ENCODE results near the gene HTN1. TPM values are rescaled to one million over a fixed set of nuclear protein-coding genes. Genes with fewer than 3 reads are reported as not detected.
"Not testable (repeated sequence)": the region's sequence is repeated elsewhere in the genome, so short reads cannot be mapped to it uniquely, and the experiment has no call there.

HTN1 gene
- total RNA-seq (not detected), polyA plus RNA-seq (not detected)

DNA sequence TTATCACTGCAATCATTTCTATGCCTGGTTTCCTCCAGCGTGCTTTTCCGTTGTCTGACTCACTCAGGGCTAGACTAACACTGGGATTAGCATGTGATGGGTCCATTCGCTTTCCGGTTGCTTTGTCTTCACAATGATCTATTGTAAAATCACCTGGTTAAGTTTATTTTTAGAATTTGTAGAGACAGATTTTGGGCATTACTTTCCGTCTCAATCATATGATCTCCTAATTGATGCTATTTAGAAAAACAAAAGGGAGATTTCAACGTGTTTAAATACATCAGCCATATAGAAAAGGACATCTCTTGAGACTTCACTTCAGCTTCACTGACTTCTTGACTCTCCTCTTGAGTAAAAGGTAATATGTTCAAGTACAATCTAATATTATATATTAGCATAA lies at the start of gene HTN1:
Gene HTN1, plus strand, starts transcription at position 301 of the 400 bp plus-strand sequence. CDS start 2,639 bp downstream, outside the sequence.
- POLR2A ChIA-PET; DNase-seq; H3K4me1 ChIP-seq (ENCODE audit: insufficient read depth, low read length); H3K4me1 Mint-ChIP-seq; H3K9me3 Mint-ChIP-seq; H3K9me3 ChIP-seq (ENCODE audit: low read length); CTCF ChIA-PET; H3K27me3 ChIP-seq (ENCODE audit: insufficient read depth, low read length, poor library complexity, severe bottlenecking); H3K27ac Mint-ChIP-seq; H3K36me3 Mint-ChIP-seq; H3K4me3 Mint-ChIP-seq; H3K27me3 Mint-ChIP-seq; H3K36me3 ChIP-seq (ENCODE audit: insufficient read depth, low read length); H3K27ac ChIP-seq (ENCODE audit: low read depth, low read length); H3K4me3 ChIP-seq (ENCODE audit: low read length): not testable (repeated sequence)

DNA sequence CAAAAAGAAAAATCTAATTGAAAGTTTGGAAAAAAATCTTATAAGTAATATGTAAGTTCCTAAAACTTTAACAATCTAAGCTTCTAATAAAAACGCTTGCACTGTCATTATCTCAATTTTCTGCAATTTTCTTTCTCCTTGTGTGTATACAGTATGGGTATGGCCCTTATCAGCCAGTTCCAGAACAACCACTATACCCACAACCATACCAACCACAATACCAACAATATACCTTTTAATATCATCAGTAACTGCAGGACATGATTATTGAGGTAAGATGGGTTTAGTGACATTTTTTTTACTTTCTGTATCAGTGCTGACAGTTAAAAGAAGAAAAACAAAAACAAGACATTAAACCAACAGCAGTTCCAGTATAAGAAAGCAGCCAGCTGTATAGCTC lies 49.5 kb upstream of the HTN1 start:
- Histone ChIP-seq H3K4me1 (ENCODE audit: insufficient read depth, low read length) (no peaks in the 10 kb centered on the region), H3K27me3 (ENCODE audit: insufficient read depth, low read length, poor library complexity, severe bottlenecking) (no peaks in the 10 kb centered on the region), H3K27ac (ENCODE audit: low read depth, low read length) (no peak overlapping the region), H3K36me3 (ENCODE audit: insufficient read depth, low read length) (no peaks in the 10 kb centered on the region), H3K9me3 (ENCODE audit: low read length) (no peaks in the 10 kb centered on the region), H3K4me3 (ENCODE audit: low read length) (no peak overlapping the region)
- ChIA-PET POLR2A (no interaction called here), CTCF (no interaction called here)
- DNase-seq, result no peak
- Mint-ChIP-seq H3K9me3 (peaks cover 0 to 4% (median 0%) of the 10 kb centered on the region in 5 donors), H3K36me3 (no peaks in the 10 kb centered on the region), H3K4me3 (no peak overlapping the region), H3K27ac (no peak overlapping the region), H3K4me1 (no peaks in the 10 kb centered on the region), H3K27me3 (no peaks in the 10 kb centered on the region)

DNA sequence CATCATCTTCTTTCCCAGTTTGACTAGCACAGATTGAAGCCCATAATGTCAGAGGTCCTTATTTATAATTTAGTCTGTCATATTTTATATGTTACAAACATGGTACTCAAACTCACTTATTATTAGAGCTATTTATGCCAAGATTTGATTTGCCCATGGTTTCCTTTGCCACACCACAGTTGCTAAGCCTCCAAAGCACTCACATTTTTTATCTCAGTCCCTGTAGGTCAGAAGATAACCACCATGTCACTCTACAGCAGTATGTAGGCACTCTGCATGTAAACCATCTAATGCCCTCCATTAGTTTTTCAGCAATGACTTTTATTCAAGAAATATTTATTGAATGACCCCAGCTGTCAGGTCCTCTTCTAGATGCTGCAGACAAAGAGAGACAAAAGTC lies 47.7 kb upstream of the HTN1 start:
- no peaks in the 10 kb centered on the region for H3K27me3 Mint-ChIP-seq
- H3K27ac Mint-ChIP-seq, result no peak overlapping the region
- DNase-seq, result no peak
- H3K27ac ChIP-seq (ENCODE audit: low read depth, low read length), result no peak overlapping the region
- H3K36me3 ChIP-seq (ENCODE audit: insufficient read depth, low read length), result no peaks in the 10 kb centered on the region
- no peaks in the 10 kb centered on the region for H3K9me3 ChIP-seq (ENCODE audit: low read length)
- no peaks in the 10 kb centered on the region for H3K27me3 ChIP-seq (ENCODE audit: insufficient read depth, low read length, poor library complexity, severe bottlenecking)
- CTCF ChIA-PET, result no interaction called here
- no peak overlapping the region for H3K4me3 Mint-ChIP-seq
- no peaks in the 10 kb centered on the region for H3K36me3 Mint-ChIP-seq
- H3K4me1 Mint-ChIP-seq, result no peaks in the 10 kb centered on the region
- no peak overlapping the region for H3K4me3 ChIP-seq (ENCODE audit: low read length)
- H3K9me3 Mint-ChIP-seq, result peaks cover 0 to 5% (median 2%) of the 10 kb centered on the region in 5 donors
- POLR2A ChIA-PET, result no interaction called here
- H3K4me1 ChIP-seq (ENCODE audit: insufficient read depth, low read length), result no peaks in the 10 kb centered on the region

- H3K4me3 Mint-ChIP-seq, result no peak overlapping the region
Observed at GRCh38 chr4:70008771-70009170, 41.5 kb upstream of the HTN1 start.

GRCh38 chr4:70019006-70019405 lies 31.2 kb upstream of the HTN1 start:
- CTCF ChIA-PET; H3K27ac ChIP-seq (ENCODE audit: low read depth, low read length); H3K27me3 Mint-ChIP-seq; H3K9me3 ChIP-seq (ENCODE audit: low read length); H3K4me3 ChIP-seq (ENCODE audit: low read length); DNase-seq; H3K4me1 Mint-ChIP-seq; POLR2A ChIA-PET; H3K4me1 ChIP-seq (ENCODE audit: insufficient read depth, low read length); H3K4me3 Mint-ChIP-seq; H3K9me3 Mint-ChIP-seq; H3K36me3 ChIP-seq (ENCODE audit: insufficient read depth, low read length); H3K27ac Mint-ChIP-seq; H3K27me3 ChIP-seq (ENCODE audit: insufficient read depth, low read length, poor library complexity, severe bottlenecking); H3K36me3 Mint-ChIP-seq: not testable (repeated sequence)

More at GRCh38 chr4:70008771-70009170, 41.5 kb upstream of the HTN1 start:
- ChIA-PET POLR2A (no interaction called here), CTCF (no interaction called here)
- no peaks in the 10 kb centered on the region for H3K4me1 Mint-ChIP-seq
- no peak overlapping the region for H3K27ac Mint-ChIP-seq
- H3K27me3 Mint-ChIP-seq, result no peaks in the 10 kb centered on the region
- H3K36me3 Mint-ChIP-seq, result no peaks in the 10 kb centered on the region
- Histone ChIP-seq H3K9me3 (ENCODE audit: low read length) (no peaks in the 10 kb centered on the region), H3K36me3 (ENCODE audit: insufficient read depth, low read length) (no peaks in the 10 kb centered on the region), H3K27me3 (ENCODE audit: insufficient read depth, low read length, poor library complexity, severe bottlenecking) (no peaks in the 10 kb centered on the region), H3K27ac (ENCODE audit: low read depth, low read length) (no peak overlapping the region), H3K4me1 (ENCODE audit: insufficient read depth, low read length) (no peaks in the 10 kb centered on the region), H3K4me3 (ENCODE audit: low read length) (no peak overlapping the region)
- DNase-seq, result no peak
- peaks cover 0 to 11% (median 5%) of the 10 kb centered on the region in 5 donors for H3K9me3 Mint-ChIP-seq

- Mint-ChIP-seq H3K36me3 (no peaks in the 10 kb centered on the region), H3K4me3 (no peak overlapping the region), H3K27me3 (no peaks in the 10 kb centered on the region), H3K4me1 (no peaks in the 10 kb centered on the region), H3K9me3 (peaks cover 0 to 6% (median 0%) of the 10 kb centered on the region in 5 donors), H3K27ac (no peak overlapping the region)
- no peaks in the 10 kb centered on the region for H3K36me3 ChIP-seq (ENCODE audit: insufficient read depth, low read length)
- H3K4me1 ChIP-seq (ENCODE audit: insufficient read depth, low read length), result no peaks in the 10 kb centered on the region
- POLR2A ChIA-PET, result no interaction called here
- H3K4me3 ChIP-seq (ENCODE audit: low read length), result no peak overlapping the region
- CTCF ChIA-PET, result no interaction called here
- no peak for DNase-seq
- H3K9me3 ChIP-seq (ENCODE audit: low read length), result no peaks in the 10 kb centered on the region
- H3K27ac ChIP-seq (ENCODE audit: low read depth, low read length), result no peak overlapping the region
- H3K27me3 ChIP-seq (ENCODE audit: insufficient read depth, low read length, poor library complexity, severe bottlenecking), result no peaks in the 10 kb centered on the region
Observed at GRCh38 chr4:70023218-70023617, 27.0 kb upstream of the HTN1 start.

- H3K4me3 Mint-ChIP-seq, result no peak overlapping the region
- no peak overlapping the region for H3K4me3 ChIP-seq (ENCODE audit: low read length)
- H3K9me3 ChIP-seq (ENCODE audit: low read length), result no peaks in the 10 kb centered on the region
- no peak overlapping the region for H3K27ac Mint-ChIP-seq
- no peak overlapping the region for H3K27ac ChIP-seq (ENCODE audit: low read depth, low read length)
- H3K9me3 Mint-ChIP-seq, result peaks cover 0 to 6% (median 0%) of the 10 kb centered on the region in 5 donors
- H3K4me1 ChIP-seq (ENCODE audit: insufficient read depth, low read length), result no peaks in the 10 kb centered on the region
- H3K27me3 ChIP-seq (ENCODE audit: insufficient read depth, low read length, poor library complexity, severe bottlenecking), result no peaks in the 10 kb centered on the region
- no peaks in the 10 kb centered on the region for H3K4me1 Mint-ChIP-seq
- ChIA-PET CTCF (no interaction called here), POLR2A (no interaction called here)
- no peaks in the 10 kb centered on the region for H3K36me3 ChIP-seq (ENCODE audit: insufficient read depth, low read length)
- no peak for DNase-seq
- H3K27me3 Mint-ChIP-seq, result no peaks in the 10 kb centered on the region
- no peaks in the 10 kb centered on the region for H3K36me3 Mint-ChIP-seq
Observed at GRCh38 chr4:70027011-70027410, 23.2 kb upstream of the HTN1 start.

GRCh38 chr4:70028159-70028558 lies 22.1 kb upstream of the HTN1 start, which contains the start of gene HTN3:
HTN3 (plus strand) TSS chr4:70028459; CDS start chr4:70030741, 2,282 bp downstream.
- H3K27me3 ChIP-seq (ENCODE audit: insufficient read depth, low read length, poor library complexity, severe bottlenecking); H3K4me3 ChIP-seq (ENCODE audit: low read length); H3K9me3 Mint-ChIP-seq; H3K36me3 ChIP-seq (ENCODE audit: insufficient read depth, low read length); H3K27me3 Mint-ChIP-seq; POLR2A ChIA-PET; H3K27ac ChIP-seq (ENCODE audit: low read depth, low read length); H3K4me1 Mint-ChIP-seq; H3K9me3 ChIP-seq (ENCODE audit: low read length); H3K27ac Mint-ChIP-seq; DNase-seq; H3K4me3 Mint-ChIP-seq; H3K36me3 Mint-ChIP-seq; CTCF ChIA-PET; H3K4me1 ChIP-seq (ENCODE audit: insufficient read depth, low read length): not testable (repeated sequence)

DNA sequence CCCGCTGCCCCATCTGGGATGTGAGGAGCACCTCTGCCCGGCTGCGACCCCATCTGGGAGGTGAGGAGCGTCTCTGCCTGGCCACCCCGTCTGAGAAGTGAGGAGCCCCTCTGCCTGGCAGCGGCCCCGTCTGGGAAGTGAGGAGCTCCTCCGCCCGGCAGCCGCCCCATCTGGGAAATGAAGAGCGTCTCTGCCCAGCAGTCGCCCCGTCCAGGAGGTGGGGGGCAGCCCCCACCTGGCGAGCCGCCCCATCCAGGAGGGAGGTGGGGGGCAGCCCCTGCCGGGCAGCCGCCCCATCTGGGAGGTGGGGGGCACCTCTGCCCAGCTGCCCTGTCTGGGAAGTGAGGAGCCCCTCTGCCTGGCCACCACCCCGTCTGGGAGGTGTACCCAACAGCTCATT lies 12.7 kb upstream of the HTN1 start:
- H3K27ac Mint-ChIP-seq; H3K27me3 ChIP-seq (ENCODE audit: insufficient read depth, low read length, poor library complexity, severe bottlenecking); H3K4me3 ChIP-seq (ENCODE audit: low read length); H3K36me3 ChIP-seq (ENCODE audit: insufficient read depth, low read length); H3K27me3 Mint-ChIP-seq; H3K4me1 Mint-ChIP-seq; H3K9me3 ChIP-seq (ENCODE audit: low read length); H3K27ac ChIP-seq (ENCODE audit: low read depth, low read length); CTCF ChIA-PET; H3K36me3 Mint-ChIP-seq; POLR2A ChIA-PET; H3K4me3 Mint-ChIP-seq; DNase-seq; H3K4me1 ChIP-seq (ENCODE audit: insufficient read depth, low read length): not testable (repeated sequence)
- peaks cover 10 to 19% (median 14%) of the 10 kb centered on the region in 5 donors for H3K9me3 Mint-ChIP-seq
